Suppressor macrophage treated with lipopolysaccharide for 4 hours (primary cell): Measurements from ENCODE around the gene DGKD.

Experiments used
- DNase-seq: peaks from one replicate; pipeline ENCODE4 v3.0.0-alpha.2; 2020

DGKD gene

GRCh38 chr2:233414777-233415570 is 60.7 kb downstream of the DGKD start:
- no peak for DNase-seq

GRCh38 chr2:233416199-233416598 is 61.9 kb downstream of the DGKD start:
- DNase-seq = no peak

- DNase-seq = no peak
Measured at GRCh38 chr2:233416706-233417105, 62.4 kb downstream of the DGKD start.

- DNase-seq = no peak
Measured at GRCh38 chr2:233417282-233417681, 63.0 kb downstream of the DGKD start.

- no peak for DNase-seq
Measured at GRCh38 chr2:233418052-233418760, 63.9 kb downstream of the DGKD start.

GRCh38 chr2:233418761-233419546 is 64.7 kb downstream of the DGKD start:
- no peak for DNase-seq

GRCh38 chr2:233419602-233420391 is 65.5 kb downstream of the DGKD start:
- DNase-seq = no peak

GRCh38 chr2:233421091-233421816 is 67.0 kb downstream of the DGKD start:
- no peak for DNase-seq

GRCh38 chr2:233422050-233422639 is 67.9 kb downstream of the DGKD start:
- DNase-seq = no peak

- no peak for DNase-seq
Measured at GRCh38 chr2:233422649-233423551, 68.6 kb downstream of the DGKD start.

GRCh38 chr2:233423552-233423860 is 69.2 kb downstream of the DGKD start:
- no peak for DNase-seq

GRCh38 chr2:233424154-233424951 is 70.1 kb downstream of the DGKD start:
- no peak for DNase-seq

- DNase-seq = peak; percentile 55
Measured at GRCh38 chr2:233426619-233427342, 72.5 kb downstream of the DGKD start.

GRCh38 chr2:233428008-233428407 is 73.7 kb downstream of the DGKD start:
- DNase-seq = no peak

- no peak for DNase-seq
Measured at GRCh38 chr2:233428438-233428837, 74.1 kb downstream of the DGKD start.

GRCh38 chr2:233429175-233429897 is 75.0 kb downstream of the DGKD start:
- no peak for DNase-seq

- no peak for DNase-seq
Measured at GRCh38 chr2:233430081-233430480, 75.8 kb downstream of the DGKD start.

GRCh38 chr2:233430651-233431050 is 76.4 kb downstream of the DGKD start:
- DNase-seq = no peak
